CD4-positive, alpha-beta T cell treated with Interleukin-4 for 4 hours (primary cell): Measurements from ENCODE around the gene CRTAP.
"Not testable (repeated sequence)": the region's sequence is repeated elsewhere in the genome, so short reads cannot be mapped to it uniquely, and the experiment has no call there.

Experiments used
- DNase-seq: peaks from one replicate; pipeline ENCODE4 v3.0.0-alpha.2; 2020

The CRTAP gene

DNA sequence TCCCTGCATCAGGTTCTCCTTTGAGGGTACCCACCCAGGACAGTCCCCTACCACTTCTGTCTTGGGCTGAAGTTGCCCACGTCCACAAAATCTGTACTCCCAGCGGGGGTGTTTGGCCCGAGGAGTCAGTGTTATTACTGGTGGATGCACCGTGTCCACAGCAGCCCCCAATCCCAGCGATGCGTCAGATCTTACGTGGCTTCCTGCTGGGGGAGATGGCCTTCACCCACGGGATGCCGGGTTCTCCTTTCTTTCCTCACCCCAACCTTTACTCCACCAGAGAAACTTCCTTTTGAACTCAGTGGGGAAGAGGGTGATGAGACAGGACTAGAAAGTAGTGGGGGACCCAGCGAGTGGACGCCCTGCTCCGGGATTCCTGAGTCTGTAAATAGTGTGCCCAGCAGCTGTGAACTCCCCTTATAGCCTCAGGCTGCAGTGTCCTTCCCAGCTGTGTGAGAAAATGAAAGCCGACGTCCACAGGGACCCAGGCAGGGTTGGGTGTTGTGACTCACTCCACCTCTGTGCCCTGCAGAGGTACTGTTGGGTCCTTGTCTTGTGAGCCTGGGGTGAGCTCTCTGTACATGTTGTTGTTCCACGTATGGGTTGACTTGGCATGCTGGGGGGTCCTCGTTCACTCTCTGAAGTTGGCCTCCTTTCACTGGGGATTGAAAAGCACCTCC lies 31.5 kb downstream of the CRTAP start:
- DNase-seq: no peak

DNA sequence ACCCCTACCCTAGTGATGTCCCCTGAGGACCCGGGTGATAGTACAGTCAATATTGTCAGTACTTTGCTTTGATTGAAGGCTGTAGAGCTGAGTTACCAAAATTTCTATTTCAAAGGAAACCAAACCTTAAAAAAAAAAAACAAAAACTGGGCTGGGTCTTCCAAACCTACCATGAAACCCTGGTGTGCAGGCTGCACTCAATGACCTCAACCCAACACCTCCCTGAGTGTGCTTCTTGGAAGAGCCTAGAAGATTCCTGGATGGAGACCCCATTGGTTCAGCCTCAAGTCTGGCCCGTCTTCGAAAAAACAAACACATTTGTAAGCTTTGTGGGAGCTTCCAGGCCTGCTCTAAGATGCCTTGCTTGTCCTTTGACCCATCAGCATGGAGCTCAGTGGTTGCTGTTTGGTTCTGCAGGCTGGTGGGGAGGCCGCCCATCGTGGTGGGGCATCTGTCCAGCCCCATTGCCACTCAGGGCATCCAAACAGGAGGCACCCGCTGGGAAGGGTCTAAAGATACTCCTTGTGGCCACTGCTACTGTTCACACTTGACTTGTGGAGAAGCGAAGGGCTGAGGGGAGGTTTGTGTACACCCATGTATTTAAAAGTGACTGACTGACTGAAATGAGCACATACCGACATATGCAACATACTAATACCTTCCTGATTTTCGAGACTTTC lies 32.2 kb downstream of the CRTAP start:
- DNase-seq: no peak

DNA sequence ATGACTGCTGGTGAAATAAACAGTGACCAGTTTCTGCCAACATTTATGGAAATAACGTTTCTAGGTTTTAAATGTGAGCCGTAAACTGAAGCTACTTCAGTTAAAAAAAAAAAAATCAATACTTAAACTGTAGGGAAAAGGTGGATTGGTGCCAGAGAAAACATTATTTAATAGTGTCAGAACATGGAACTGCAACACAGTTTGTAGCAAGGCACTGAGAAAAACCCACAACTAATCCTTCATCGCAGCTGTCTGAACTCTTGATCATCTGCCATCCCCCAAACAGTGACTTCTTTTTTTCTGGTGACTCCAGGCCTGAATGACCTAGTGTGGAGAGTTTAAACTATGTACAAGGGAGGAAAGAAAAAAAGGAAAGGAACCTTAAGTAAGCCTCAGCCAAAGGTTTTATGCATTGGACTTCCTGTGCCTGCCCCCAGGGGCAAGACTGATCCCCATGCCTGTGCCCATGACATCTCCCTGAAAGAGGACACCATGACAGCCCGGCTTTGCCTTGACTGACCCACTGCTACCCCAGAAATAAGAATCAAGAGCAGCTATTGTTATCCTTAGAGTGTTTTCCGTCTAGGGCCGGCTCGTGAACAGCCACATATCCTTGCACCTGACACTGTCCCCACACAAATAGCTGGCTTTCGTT lies 33.1 kb downstream of the CRTAP start:
- no peak for DNase-seq

DNA sequence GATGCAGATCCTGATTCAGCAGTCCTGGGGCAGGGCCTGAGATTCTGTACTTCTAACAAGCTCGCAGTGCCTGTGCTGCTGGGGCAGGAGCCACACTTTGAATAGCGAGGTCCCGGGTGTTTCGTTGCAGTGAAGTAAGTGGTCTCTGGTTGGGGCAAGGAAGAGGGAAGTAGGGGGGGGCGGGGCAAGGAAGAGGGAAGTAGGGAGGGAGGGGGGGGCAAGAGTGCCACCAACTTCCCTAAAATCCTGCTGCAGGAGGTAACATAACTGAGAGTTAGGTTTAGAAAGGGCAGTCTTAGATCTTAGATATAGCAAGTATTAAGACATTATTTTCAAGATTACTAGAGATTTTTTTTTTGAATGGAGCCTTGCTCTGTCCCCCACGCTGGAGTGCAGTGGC lies 35.5 kb downstream of the CRTAP start:
- DNase-seq: no peak

DNA sequence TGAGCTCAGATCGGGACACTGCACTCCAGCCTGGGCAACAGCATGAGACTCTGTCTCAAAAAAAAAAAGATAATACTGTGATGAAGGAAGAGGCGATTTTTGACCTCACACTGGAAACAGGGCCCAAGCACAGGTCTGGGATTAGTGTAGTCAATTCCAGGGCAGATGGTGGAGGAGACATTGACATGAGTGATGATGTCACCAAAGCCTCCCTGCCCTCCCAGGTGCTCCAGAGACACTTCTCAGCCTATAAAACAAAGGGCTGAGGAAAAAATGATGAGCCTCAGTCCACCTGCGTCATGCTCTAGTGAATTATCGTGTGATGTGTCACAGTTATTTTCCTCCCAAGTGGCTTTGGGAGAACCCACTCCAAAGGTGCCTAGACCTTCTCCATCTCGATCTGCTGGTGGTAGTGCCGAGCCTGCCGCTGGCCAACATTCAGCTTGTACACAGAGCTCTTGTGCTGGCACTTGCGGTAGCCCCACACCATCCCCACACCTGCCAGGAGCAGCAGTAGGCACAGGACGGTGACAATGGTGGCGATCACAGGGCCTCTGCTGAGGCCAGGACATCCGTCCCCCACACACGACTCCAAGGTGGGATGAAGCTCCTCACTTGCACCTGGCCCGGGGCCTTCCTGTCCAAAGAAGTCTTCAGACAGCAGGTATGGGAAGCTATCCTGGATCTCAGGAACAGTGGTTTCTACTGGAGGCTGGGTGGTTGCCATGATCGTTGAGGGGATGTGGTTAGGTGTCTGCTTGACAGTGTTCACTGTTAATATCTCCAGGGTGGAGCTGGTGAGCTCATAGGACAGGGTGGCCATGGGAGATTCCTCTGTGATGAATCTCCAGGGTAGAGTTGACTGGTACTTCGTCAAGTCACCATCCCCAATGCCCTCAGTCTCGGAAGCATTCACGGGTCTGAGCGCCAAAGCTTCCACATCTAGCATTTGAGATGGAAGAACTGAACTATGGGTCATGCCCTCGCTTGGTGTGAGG lies 38.8 kb downstream of the CRTAP start:
- DNase-seq: no peak

DNA sequence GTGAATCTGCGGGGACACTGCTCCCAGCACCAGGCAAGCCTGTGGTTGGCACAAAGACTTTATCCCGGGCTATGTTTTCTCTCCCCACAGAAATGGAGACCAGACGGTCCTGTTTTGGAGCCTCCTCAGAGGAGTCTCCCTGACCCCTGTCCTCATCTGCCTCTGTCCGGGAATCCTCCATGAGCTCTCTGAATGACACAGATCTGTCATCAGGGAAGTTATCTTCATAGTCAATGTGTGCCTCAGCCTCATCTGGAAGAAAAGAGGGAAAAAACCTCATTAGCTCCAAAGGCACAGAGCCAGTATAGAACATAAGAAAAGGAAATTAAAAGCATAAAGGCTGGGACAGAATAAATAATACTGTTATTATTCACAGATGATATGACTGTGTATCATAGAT lies 40.0 kb downstream of the CRTAP start:
- DNase-seq: no peak

DNA sequence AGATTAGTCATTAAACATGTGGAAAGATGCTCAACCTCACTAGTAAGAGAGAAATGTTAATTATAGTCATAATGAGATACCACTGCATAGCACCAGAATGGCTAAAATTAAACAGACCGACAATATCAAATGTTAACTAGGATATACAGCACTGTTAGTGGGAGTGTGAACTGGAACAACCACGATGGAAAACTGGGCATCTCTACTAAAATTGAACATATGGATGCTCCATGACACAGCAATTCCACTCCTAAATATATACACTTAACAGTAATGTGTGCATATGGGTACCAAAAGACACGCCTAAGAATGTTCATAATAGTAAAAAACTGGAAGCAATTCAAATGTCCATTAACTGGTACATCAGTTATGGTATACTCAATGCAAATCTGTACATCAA lies 41.5 kb downstream of the CRTAP start:
- DNase-seq: no peak

DNA sequence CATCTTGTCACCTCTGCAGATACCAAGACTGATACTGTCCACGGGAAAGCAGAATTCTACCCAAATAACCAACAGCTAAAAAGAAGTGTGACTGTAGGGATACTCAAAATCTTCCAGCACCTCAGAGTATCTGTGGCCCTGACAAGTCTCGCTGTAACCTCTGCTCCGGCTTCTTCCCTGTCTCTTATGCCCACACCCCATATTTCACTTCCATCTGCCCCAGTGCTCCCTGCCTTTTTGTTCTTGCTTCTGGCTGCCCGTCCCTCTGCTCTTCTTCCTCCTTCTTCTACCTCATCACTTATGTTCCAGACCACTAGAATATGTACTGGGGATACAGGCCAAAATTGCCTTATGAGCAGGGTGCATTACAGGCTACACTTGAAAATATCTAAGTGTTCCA lies 45.4 kb downstream of the CRTAP start:
- no peak for DNase-seq

DNA sequence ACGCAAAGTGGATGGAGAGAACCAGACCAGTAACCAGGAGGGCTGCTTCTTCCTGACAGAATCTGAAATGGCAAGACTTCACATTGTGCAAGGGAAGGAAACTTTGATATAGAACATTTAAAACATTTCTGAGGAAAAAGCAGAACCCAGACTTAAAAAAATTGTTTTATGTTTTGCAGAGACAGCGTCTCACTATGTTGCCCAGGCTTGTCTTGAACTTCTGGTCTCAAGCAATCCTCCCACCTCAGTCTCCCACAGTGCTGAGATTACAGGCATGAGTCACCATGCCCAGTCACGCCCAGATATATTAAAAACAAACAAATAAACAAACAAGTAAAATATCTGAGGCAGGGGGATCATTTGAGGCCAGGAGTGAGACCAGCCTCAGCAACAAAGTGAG lies 46.2 kb downstream of the CRTAP start:
- DNase-seq: no peak

DNA sequence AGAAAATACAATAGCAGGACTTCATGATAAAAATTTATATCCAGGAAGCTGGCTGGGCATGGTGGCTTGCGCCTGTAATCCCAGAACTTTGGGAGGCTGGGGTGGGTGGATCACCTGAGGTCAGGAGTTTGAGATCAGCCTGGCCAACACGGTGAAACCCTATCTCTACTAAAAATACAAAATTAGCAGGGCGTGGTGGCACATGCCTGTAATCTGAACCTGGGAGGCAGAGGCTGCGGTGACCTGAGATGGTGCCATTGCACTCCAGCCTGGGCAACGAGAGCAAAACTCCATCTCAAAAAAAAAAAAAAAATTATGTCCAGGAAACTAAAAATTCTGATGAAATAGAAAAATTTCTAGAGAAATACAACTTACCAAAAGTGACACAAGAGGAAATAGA lies 48.8 kb downstream of the CRTAP start:
- not testable (repeated sequence) for DNase-seq

DNA sequence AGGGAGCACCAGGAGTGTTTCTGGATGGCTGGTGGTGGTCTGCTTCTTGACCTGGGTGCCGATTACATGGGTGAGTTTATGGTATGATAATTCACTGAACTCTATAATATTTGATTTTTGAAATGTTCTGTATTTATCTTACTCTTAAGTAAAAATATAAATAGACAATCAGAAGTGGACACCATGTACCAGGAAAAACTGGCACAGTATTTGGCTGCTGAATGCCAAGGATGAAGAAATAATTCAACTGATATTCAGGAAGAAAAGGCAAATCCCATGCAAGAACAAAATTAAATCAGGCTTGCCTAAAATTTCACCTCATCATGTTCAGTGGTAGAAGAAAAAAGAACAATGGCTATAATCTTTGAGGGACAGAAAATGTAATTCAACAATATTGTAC lies 51.6 kb downstream of the CRTAP start:
- DNase-seq: no peak

DNA sequence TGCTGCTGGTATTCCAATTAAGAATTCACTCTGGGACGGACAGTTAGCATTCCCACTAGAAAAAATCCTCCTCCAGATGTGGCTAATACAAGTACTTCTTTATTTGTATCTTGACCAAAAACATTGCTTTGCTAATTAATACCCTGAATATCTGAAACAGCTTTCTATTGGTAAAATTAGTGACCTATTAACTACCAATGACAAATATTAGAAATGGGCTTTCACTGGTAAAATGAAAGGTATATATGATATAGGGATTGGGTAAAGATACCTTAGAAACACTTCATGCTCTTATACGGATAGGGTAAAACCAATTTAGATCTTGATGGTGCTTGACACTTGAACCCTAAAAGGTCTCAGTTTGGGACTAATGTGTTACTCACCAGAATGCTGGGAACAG lies 52.3 kb downstream of the CRTAP start:
- DNase-seq: no peak

DNA sequence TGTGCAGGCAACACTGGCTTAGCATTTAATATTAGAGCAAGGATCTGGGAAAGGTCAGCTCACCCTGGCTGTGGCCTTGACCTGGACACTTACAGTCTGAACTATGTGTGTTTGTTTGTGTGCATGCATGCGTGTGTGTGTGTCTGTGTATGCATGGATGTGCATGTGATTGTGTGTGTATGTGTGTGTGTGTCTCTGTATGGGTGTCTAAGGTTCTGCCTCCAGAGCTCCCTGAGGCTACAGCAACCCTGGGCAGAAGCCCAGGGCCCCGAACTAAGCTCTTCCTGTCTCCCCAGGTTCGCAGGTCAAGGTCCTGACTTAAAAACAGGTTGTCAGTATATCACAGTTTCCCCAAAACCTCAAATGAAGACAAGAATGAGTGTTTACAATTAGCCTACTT lies 53.5 kb downstream of the CRTAP start:
- DNase-seq: no peak

DNA sequence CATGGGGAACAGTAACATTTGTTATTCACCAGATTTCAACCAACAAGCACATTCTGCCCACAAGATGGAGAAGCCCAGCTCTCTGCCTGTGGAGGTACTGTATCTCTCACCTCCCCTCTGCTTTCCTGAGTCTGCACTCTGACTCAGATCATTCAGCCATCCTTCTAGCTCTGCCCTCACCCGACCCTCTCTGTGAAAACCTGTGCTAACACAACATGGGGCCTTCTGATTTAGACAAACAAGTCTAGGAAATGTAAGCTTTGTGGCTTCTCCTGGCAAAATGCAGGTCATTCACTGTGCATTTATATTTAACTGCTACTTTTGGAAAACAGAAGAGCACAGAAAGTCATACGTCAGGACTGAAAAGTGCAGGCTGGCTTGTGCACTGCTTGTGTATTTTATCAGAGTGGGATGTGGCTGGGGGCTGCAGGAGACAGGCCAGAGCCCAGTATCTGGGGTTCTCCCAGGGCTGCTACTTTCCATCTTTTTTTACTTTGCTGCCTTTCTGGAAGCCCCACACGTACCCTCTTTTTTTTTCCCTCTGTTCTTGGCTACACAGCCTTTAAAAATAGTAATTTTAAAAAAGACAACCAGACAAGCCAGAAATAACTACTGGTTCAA lies 54.0 kb downstream of the CRTAP start:
- DNase-seq: no peak

DNA sequence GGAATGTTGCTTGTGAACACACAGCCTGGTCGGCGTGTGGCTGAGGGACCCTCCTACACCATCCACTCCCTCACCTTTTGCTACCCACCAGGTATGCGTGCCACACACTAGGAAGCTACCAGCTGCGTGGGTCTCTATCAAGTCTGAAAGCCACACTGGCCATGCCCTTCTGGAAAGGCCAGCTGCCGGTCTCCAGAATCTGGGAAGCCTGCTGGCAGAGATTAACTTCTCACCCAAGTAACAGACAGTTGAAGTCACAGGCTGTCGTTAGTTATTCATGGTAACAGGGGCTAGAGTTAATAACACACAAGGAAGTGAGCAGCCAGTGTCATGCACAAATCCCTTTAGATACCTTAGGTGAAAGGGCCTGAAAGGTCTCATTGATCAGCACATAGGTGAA lies 56.7 kb downstream of the CRTAP start:
- DNase-seq: no peak

DNA sequence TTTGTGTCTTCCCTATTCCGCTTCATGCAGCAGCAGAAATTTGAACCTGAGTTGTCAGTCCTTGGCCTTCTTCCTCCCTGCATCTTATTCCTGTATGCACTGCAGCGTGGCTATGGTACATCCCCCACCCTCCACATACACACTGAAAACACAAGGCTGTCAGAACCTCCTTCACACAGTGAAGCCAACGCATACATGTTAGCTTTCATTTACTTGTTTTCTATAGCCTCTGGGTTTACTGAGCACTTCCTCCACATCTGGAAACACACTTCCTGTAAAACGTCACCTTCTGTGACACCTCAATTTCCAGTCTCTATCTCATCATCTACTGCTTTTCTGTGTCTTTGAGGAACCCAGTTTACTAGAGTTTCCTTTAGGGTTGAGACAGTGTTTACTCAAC lies 57.8 kb downstream of the CRTAP start:
- DNase-seq: no peak

DNA sequence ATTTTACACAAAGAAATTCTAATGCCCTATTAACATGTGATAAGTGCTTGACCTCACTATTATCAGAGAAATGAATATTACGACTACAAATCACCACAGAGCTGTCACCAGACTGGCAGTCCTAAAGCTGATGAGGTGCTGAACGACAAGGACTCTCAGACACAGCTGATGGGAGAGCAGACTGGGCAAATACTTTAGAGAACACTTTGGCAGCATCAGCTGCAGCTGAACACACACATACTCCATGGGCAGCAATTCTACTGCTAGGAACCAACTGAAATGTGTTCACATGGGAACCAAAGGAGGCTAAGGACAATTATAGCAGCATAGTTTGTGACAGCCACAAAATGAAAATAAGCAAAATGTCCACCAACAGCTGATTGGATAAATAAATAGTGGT lies 59.3 kb downstream of the CRTAP start:
- no peak for DNase-seq

DNA sequence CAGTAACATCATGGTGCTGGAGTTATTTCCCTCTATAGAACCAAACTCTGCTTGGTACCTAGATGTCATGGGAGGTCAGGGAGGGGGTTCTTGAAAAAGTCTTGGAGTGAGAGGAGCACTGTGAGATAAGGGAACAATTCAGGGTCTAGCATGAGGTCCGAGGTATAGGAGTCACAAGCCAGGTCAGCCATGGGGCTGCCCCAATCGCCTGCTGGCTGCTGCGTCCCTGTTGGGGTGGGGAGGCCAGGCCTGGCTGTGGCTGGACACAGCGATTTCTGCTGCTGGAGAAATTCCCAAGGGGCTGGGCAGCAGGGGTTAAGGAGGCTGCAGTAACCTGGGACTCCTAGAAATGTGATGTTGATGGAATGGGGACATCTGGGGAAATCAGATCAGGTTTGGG lies 59.9 kb downstream of the CRTAP start:
- no peak for DNase-seq

DNA sequence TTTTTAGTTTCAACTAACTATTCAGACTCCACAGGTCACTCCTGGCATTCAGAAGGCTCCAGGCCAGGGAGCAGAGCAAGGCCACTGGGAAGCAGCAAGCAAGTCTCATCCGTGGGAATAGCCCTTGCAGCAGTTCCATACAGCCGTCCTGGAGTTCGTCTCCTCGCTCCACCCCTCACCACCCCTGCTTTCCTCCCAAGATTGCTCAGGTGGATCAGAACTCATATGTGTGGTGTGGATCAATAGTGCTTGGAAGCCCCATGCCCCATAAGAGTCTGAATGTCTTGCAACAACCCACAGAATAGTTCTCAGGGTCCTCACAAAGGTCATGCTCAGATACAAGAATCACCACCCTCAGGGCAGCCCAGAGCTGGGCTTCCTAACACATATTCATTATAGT lies 60.3 kb downstream of the CRTAP start:
- DNase-seq: no peak

DNA sequence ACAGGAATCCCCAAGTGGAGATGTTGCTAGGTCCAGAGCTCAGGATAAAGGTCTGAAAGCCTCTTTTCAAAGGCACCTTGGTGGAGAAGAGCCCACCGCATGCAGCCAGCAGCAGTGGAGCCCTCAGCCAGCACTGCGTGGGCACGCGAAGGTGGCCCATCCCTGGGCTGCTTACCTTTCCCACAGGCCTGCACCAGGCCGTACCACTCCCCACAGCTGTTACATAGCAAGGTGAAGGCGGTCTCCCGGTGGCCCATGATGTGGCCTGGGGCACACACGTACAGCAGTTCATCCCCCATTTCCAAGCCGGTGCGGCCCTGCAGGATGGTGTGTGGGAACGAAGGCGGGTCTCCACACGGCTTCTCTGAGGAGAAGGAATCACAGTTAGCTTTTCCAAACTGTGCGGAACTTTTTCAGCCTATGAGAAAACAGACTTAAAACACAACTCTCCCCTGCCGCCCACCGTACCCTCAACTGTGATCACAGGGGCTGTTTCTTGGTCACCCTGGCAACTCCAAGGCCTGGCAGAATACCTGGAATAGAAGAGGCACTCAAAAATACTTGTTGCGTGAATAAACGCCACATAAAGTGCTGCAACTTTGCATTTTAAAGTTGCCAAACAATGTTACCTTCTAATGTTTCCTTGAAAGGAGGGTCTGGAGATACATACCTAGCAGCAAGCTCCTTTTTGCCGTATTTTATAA lies 61.0 kb downstream of the CRTAP start:
- no peak for DNase-seq

DNA sequence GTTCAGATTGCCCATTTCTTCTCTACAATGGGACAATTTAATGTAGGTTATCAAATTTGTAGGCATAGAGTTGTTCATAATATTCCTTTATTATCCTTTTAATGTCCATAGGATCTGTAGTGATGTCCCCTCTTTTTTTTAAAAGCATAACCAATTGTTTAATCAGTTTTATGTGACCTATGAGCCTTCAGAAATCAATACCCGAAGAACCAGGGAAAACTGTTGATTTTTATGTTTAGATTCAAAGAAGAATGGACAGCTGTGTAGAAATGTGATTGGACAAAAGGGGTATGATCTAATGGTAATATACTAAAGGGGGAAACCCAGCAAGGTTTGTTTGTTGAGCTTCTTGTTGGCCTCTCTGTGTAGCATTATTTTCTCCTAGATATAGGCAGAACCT lies 65.3 kb downstream of the CRTAP start:
- DNase-seq: no peak

DNA sequence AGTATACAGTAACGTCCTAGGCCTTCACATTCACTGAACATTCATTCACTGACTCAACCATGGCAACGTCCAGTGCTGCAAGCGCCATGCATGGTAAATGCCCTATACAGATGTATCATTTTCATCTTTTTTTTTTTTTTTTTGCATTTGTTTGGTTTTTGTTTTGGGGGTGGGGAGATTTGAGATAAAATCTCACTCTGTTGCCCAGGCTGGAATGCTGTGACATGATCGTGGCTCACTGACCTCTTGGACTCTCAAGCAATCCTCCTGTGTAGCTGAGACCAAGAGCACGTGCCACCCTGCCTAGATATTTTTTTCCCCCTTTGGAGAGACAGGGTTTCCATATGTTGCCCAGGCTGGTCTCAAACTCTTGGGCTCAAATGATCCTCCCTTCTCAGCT lies 67.4 kb downstream of the CRTAP start:
- DNase-seq: no peak
